Ovary (tissue), 9 donors: ENCODE results near the gene DDI2. TPM values are rescaled to one million over a fixed set of nuclear protein-coding genes. Genes with fewer than 3 reads are reported as not detected.
A peak's percentile ranks its signal among the peaks of the same experiment; 100 is the strongest.
"Not testable (repeated sequence)": the region's sequence is repeated elsewhere in the genome, so short reads cannot be mapped to it uniquely, and the experiment has no call there.

Experiments
- DNase-seq, 5 donors: peaks; one replicate each; pipeline ENCODE4 v3.0.0-alpha.2; 2019 to 2020
- H3K27ac ChIP-seq, 2 donors: fragments of 200-600 bp; one replicate each; pipeline versions ENCODE4 v1.5.1 to v1.8.0; 2019 to 2022
- H3K27me3 ChIP-seq: fragments of 200-600 bp; one replicate; pipeline ENCODE4 v1.8.0; 2022
- H3K36me3 ChIP-seq: fragments of 200-600 bp; sonication (generic); one replicate; pipeline ENCODE4 v1.5.1; 2019
- H3K4me1 ChIP-seq: one replicate; pipeline ENCODE4 v1.8.1; 2013; ENCODE audit warnings: mild to moderate bottlenecking, moderate library complexity; ENCODE audit not compliant: insufficient read depth
- H3K4me3 ChIP-seq: fragments of 200-600 bp; sonication (generic); one replicate; pipeline ENCODE4 v1.5.1; 2017
- H3K9me3 ChIP-seq, 2 donors: fragments of 200-600 bp in 1 of 2; sonication (generic) in 1 of 2; one replicate each; pipeline versions ENCODE4 v1.5.1 to v1.8.1; 2013 to 2019; ENCODE audit warnings: mild to moderate bottlenecking in 1 of 2, moderate library complexity in 1 of 2
- EP300 ChIP-seq: sonication (generic); formaldehyde crosslinking; IDR thresholded peaks from one replicate; pipeline ENCODE4 v1.6.1; 2017; ENCODE audit warnings: antibody characterized with exemption
- POLR2A ChIP-seq: fragments of 450-650 bp; IDR thresholded peaks from one replicate; pipeline ENCODE4 v1.6.1; 2017; ENCODE audit warnings: antibody characterized with exemption, mild to moderate bottlenecking, moderate library complexity
- WGBS, 3 donors: extraction: QIAGEN DNeasy Blood & Tissue Kit in 1 of 3; methylation state at CpG; one replicate each; pipeline versions ENCODE4 v1.1.5 to v1.1.7; 2013 to 2017; 5-methylcytosine and 5-hydroxymethylcytosine counted together
- intact Hi-C, 4 donors: fragments of 100-400 bp; cut with DNase I; formaldehyde crosslinking; loops; one replicate each; pipeline versions ENCODE4 v1.11.0 to v1.15.1; 2022 to 2023
- polyA plus RNA-seq, 2 donors: library from polyadenylated mRNA; stranded (reverse); fragments of 200-250 nt in 1 of 2; fragments of 350-450 nt in 1 of 2; fragmentation: Illumina TruSeq in 1 of 2; extraction: RNeasy Lipid Tissue Mini Kit (QIAGEN cat#74804) in 1 of 2; gene quantifications; one replicate each; pipeline ENCODE4 v1.2.3, GENCODE V29; 2013 to 2014
- total RNA-seq, 7 donors: library from RNA; depleted of rRNA in 2 of 7; stranded (reverse); fragments of >200 nt in 2 of 7; fragmentation: NEBNext Ultra II Directional in 3 of 7; extraction: Animal tissue kit (Norgen Biotek cat#: 25700) in 3 of 7; gene quantifications; one replicate each; pipeline versions ENCODE4 v1.1.0 to v1.2.4, GENCODE V29; 2016 to 2023
- TF ChIP-seq, protein P1 (sequence below), 3 donors: fragments of 450-650 bp in 2 of 3; fragments of 200-600 bp in 1 of 3; IDR thresholded peaks; one replicate each; pipeline versions ENCODE4 v1.5.1 to v1.8.0; 2016 to 2022; ENCODE audit warnings: antibody characterized with exemption in 3 of 3, mild to moderate bottlenecking in 1 of 3
- donor health status: DM: no; HTN: no; CAD: no; lungs with moderate emphysema.
- donor health status: DM: no; HTN: no; CAD: no.
- donor health status: Bipolar disorder and iron deficiency.
- donor health status: DM: yes; HTN: yes; CAD: no.
- donor health status: DM: no; HTN: no; CAD: no.
- donor health status: DM: yes; HTN: yes; CAD: no.

DDI2 gene
- total and polyA plus RNA-seq, 9 donors: 4.2 to 30.9 (median 22.2) TPM

DNA sequence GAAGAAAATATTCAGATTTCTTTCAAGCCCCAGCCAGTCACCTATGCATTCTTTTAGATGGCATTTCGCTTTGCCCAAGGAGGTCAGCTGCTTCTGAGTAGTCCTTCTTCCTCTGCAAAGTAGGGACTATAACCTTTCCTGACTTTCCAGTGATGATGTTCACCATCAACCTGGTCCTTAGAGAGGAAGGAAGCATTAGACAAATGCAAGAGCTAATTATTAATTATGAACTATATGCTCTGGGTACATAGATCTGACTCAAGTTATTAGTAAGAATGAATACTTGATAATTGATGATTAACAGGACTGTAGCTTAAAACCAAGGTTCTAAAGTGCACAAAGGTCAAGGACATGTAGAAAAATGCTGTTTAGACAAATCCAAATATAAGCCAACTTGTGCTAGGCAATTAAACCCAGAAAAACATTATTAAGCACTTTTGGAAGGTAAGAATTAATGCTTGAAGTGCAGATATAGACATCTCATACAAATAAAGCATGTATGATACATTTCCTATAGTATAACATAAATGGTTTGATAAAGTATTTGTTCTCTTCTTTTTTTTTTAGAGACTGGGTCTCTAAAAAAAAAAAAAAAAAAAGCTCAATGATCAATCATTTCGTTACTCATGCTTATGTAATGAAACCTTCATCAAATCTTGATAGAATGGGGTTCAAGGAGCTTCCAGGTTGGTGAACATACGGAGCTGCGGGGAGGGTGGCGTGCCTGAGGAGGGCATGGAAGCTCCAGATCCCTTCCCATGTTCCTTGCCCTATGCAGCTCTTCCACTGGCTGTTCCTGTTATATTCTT lies 21.2 kb upstream of the DDI2 start:
- intact Hi-C loops: loop anchor here in 3 of 4 donors (10.0 kb wide), 2 partner anchors 139 to 149 kb away; partner anchors contain the start of genes SLC25A34 (in 2 of the 3) and TMEM82 (in 1 of the 3)
- Histone ChIP-seq H3K36me3 (no peaks in the 10 kb centered on the region), H3K9me3 (no peaks in the 10 kb centered on the region), H3K4me3 (no peak overlapping the region), H3K27me3 (no peaks in the 10 kb centered on the region), H3K4me1 (peaks cover 2% of the 10 kb centered on the region), H3K27ac (no peak overlapping the region)
- 72 to 80% (median 80%) methylated on average over 5 of the region's 5 CpGs for WGBS, 3 donors
- DNase-seq: no peak
- no peak for TF ChIP-seq POLR2A
- TF ChIP-seq, protein P1, sequence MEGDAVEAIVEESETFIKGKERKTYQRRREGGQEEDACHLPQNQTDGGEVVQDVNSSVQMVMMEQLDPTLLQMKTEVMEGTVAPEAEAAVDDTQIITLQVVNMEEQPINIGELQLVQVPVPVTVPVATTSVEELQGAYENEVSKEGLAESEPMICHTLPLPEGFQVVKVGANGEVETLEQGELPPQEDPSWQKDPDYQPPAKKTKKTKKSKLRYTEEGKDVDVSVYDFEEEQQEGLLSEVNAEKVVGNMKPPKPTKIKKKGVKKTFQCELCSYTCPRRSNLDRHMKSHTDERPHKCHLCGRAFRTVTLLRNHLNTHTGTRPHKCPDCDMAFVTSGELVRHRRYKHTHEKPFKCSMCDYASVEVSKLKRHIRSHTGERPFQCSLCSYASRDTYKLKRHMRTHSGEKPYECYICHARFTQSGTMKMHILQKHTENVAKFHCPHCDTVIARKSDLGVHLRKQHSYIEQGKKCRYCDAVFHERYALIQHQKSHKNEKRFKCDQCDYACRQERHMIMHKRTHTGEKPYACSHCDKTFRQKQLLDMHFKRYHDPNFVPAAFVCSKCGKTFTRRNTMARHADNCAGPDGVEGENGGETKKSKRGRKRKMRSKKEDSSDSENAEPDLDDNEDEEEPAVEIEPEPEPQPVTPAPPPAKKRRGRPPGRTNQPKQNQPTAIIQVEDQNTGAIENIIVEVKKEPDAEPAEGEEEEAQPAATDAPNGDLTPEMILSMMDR (IDR thresholded peaks at IDR 0.05): no peak
- TF ChIP-seq EP300: no peak

DNA sequence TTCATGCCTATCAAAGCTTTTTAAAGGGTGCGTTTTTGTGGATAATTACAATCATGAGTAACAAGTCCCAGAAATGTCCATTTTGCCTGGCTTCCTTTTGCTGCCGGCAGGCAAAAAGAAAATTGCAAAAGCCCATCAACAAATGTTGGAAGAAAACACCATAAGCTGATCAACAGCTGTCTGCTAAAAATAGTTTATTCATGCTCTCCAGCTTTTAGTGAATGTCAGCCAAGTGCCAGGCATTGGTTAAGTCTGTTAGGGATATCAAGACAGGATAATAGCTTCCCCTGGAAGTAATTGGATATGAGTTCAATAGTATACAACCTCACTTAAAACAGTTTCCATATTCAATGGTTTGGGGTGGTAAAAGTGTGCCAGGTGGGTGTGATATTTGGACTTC lies 18.8 kb upstream of the DDI2 start:
- Histone ChIP-seq H3K27me3 (no peaks in the 10 kb centered on the region), H3K4me1 (peaks cover 2% of the 10 kb centered on the region), H3K36me3 (no peaks in the 10 kb centered on the region), H3K27ac (no peak overlapping the region), H3K9me3 (no peaks in the 10 kb centered on the region), H3K4me3 (no peak overlapping the region)
- TF ChIP-seq POLR2A: no peak
- TF ChIP-seq EP300: no peak
- TF ChIP-seq, protein P1 (IDR thresholded peaks at IDR 0.05): no peak
- intact Hi-C loops: loop anchor here in 3 of 4 donors (10.0 kb wide), 2 partner anchors 136 to 146 kb away; partner anchors contain the start of genes SLC25A34 (in 2 of the 3) and TMEM82 (in 1 of the 3)
- 37 to 45% (median 39%) methylated on average over 2 of the region's 2 CpGs for WGBS, 3 donors
- DNase-seq: no peak

DNA sequence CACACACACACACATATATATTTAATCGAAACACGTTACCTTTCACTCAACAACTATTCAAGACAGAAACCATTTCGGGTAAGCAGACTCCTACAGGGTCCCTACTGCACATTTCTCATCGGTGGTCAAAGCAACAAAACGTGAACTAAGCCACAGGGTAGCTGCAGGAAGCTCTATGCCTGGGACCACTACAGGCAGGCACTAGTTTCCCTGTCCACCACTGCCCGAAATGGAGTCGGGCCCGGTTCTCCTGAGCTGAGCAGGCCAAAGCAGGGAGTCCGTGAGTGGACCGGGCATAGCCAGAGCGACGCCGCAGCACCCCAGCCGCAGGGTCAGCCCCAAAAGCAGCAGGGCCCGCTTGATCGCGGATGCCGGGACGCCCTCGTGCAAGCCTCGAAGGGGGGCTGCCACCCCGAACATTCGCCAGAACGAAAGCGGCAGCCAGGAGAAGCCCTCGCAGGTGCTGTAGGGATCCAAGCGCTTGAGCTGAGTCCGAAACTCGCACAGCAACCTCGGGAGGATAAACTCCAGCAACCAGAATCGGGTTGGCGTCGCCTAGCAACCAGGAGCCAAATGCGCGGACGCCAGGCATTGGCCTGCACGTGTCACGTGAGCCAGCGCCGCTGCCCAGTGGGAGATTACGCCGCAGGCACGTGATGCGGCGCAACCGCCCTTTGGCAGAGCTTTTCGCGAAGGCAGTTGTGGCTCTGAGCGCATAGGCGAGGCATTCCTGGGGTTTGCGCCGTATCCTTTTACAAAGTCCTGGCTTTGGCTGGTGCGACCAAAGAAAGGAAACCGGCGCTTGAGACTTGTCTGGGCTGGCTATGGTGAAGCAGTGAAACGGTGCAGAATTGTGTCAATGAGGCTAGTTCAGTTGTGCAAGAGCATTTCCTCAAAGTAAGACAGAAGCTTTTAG lies 13.9 kb upstream of the DDI2 start:
- 0 to 1% (median 1%) methylated on average over 48 to 56 of the region's 56 CpGs for WGBS, 3 donors
- Histone ChIP-seq H3K36me3 (no peaks in the 10 kb centered on the region), H3K9me3 (no peaks in the 10 kb centered on the region), H3K4me3 (peak overlapping the region; percentile 57), H3K4me1 (peaks cover 3% of the 10 kb centered on the region), H3K27me3 (no peaks in the 10 kb centered on the region), H3K27ac (peak overlapping the region in 1 of 2 donors; percentile 57)
- TF ChIP-seq POLR2A: peak; percentile 51
- TF ChIP-seq, protein P1 (IDR thresholded peaks at IDR 0.05): no peak
- intact Hi-C loops: no loop called here
- DNase-seq: peak; percentile 95 to 98 (median 97)

DNA sequence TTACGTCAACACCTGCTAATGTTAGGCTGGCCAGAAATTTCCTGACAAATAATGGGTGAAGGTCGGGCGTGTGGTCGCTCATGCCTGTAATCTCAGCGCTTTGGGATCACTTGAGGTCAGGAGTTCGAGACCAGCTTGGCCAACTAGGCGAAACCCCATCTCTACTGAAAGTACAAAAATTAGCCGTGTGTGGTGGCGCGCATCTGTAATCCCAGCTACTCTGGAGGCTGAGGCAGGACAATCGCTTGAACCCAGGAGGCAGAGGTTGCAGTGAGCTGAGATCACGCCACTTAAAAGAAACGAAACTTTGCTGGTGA lies 13.3 kb upstream of the DDI2 start:
- H3K27me3 ChIP-seq, DNase-seq, H3K4me1 ChIP-seq, H3K36me3 ChIP-seq, intact Hi-C loops, H3K9me3 ChIP-seq: not testable (repeated sequence)
- Histone ChIP-seq H3K4me3 (peak overlapping the region; percentile 57), H3K27ac (peak overlapping the region in 1 of 2 donors; percentile 57)
- whole genome bisulfite sequencing, 3 donors: 59 to 64% (median 63%) methylated on average over 13 of the region's 13 CpGs

DNA sequence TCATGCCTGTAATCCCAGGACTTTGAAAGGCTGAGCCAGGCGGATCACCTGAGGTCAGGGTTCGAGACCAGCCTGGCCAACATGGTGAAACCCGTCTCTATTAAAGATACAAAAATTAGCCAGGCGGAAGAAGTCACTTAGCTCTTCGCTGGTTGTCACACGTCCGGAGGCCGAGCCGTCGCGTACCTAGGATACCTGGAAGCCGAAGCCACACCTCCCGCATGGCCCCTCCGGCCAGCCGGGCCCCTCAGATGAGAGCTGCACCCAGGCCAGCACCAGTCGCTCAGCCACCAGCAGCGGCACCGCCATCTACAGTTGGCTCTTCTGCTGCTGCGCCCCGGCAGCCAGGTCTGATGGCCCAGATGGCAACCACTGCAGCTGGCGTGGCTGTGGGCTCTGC lies 12.9 kb upstream of the DDI2 start:
- H3K36me3 ChIP-seq, H3K4me1 ChIP-seq, H3K4me3 ChIP-seq, H3K9me3 ChIP-seq, intact Hi-C loops, H3K27me3 ChIP-seq, H3K27ac ChIP-seq: not testable (repeated sequence)
- WGBS, 3 donors: 94 to 96% (median 95%) methylated on average over 21 of the region's 21 CpGs
- peak in 3 of 5 donors; percentile 39 to 47 (median 46) for DNase-seq
